ENCODE results near the gene POLR3K.
A peak's percentile ranks its signal among the peaks of the same experiment; 100 is the strongest.
"Not testable (repeated sequence)": the region's sequence is repeated elsewhere in the genome, so short reads cannot be mapped to it uniquely, and the experiment has no call there.

The POLR3K gene

GRCh38 chr16:42069-42457 lies 11.3 kb downstream of the POLR3K start:
- no peak for DNase-seq

GRCh38 chr16:41439-42068 lies 11.9 kb downstream of the POLR3K start:
- no peak for DNase-seq

- DNase-seq: peak; percentile 25 to 35
Measured at GRCh38 chr16:38941-39892, 14.2 kb downstream of the POLR3K start.

- DNase-seq: not testable (repeated sequence)
Measured at GRCh38 chr16:38206-38605, 15.2 kb downstream of the POLR3K start.

- DNase-seq: no peak
Measured at GRCh38 chr16:37511-37910, 15.9 kb downstream of the POLR3K start.

- no peak for DNase-seq
Measured at GRCh38 chr16:36336-36984, 16.9 kb downstream of the POLR3K start.

- DNase-seq: no peak
Measured at GRCh38 chr16:35678-36305, 17.6 kb downstream of the POLR3K start.

GRCh38 chr16:35011-35677 lies 18.3 kb downstream of the POLR3K start:
- DNase-seq: no peak

- no peak for DNase-seq
Measured at GRCh38 chr16:34648-34987, 18.8 kb downstream of the POLR3K start.

- DNase-seq: no peak
Measured at GRCh38 chr16:33877-34647, 19.3 kb downstream of the POLR3K start.

GRCh38 chr16:33154-33876 lies 20.1 kb downstream of the POLR3K start:
- DNase-seq: not testable (repeated sequence)

- DNase-seq: not testable (repeated sequence)
Measured at GRCh38 chr16:30627-31026, 22.8 kb downstream of the POLR3K start.

- not testable (repeated sequence) for DNase-seq
Measured at GRCh38 chr16:25926-26348, 27.5 kb downstream of the POLR3K start.

GRCh38 chr16:24151-24550 lies 29.3 kb downstream of the POLR3K start:
- DNase-seq: not testable (repeated sequence)

- not testable (repeated sequence) for DNase-seq
Measured at GRCh38 chr16:20886-21285, 32.5 kb downstream of the POLR3K start.

GRCh38 chr16:17062-17765 lies 36.2 kb downstream of the POLR3K start:
- not testable (repeated sequence) for DNase-seq

- DNase-seq: peak; percentile 82 to 85
Measured at GRCh38 chr16:10772-11171, 42.6 kb downstream of the POLR3K start.

- DNase-seq: no peak
Measured at GRCh38 chr16:9903-10665, 43.3 kb downstream of the POLR3K start.
